T follicular helper cell (primary cell): ENCODE measurements around the gene OR52L1.
"Not testable (repeated sequence)": the region's sequence is repeated elsewhere in the genome, so short reads cannot be mapped to it uniquely, and the experiment has no call there.

Experiments
- DNase-seq: peaks from one replicate; pipeline ENCODE4 v3.0.0-alpha.2; 2020; ENCODE audit warnings: low read depth
- total RNA-seq, 2 experiments: gene quantifications; one replicate each; lab custom pipeline; 2026; lab: John Stamatoyannopoulos, UW

The OR52L1 gene
- total RNA-seq: 0 reads per million in 2 experiments

DNA sequence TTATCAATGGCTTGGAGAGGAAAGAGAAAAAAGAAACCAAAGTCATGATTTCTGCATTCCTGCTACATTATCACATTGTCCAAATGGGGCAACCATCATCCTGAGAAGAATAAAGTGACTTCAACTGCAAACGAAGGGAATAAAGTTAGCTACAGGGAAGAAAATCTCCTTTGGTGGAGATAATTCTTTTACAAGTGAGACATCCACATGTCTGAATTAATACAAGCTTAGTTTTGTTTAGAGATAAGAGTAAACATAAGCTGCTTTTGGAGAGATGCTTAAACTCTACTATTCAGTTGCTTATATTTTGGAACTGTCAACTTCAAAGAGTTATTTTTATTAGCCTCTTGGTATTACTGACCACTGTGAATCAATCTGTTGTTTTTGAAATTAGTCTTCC is at the start of gene OR52L1:
TSS of gene OR52L1 (minus strand) at position 101 of the 400 bp plus-strand sequence. CDS start at position 46, 55 bp downstream.
- no peak for DNase-seq

- DNase-seq: no peak
Observed at GRCh38 chr11:6030708-6031405, 44.1 kb upstream of the OR52L1 start, which contains the start of gene OR56A1. TSS of gene OR56A1 (minus strand) at chr11:6030758. CDS start at chr11:6027692, 3,066 bp downstream.

- DNase-seq: no peak
Observed at GRCh38 chr11:6027501-6027900, 40.7 kb upstream of the OR52L1 start.

- no peak for DNase-seq
Observed at GRCh38 chr11:6025056-6025455, 38.3 kb upstream of the OR52L1 start.

DNA sequence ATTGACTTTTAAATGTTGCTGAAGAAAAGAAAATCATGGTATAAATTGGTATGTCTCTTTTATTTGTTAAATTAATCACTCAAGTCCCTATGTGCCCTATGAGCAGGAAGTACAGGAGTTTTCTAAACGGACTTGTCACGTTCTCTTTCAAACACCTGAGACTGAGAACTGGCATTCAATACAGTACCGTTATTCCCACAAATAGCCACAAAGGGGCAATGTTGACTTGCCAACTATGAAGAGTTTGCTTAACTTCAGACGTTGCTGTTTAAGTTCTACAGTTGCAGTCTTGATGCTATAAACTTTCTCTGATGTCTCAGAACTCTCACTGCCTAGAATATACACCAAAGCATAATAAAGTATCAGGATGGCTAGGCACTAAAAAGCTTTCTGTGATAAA is 36.2 kb upstream of the OR52L1 start:
- no peak for DNase-seq

- DNase-seq: no peak
Observed at GRCh38 chr11:6013042-6013441, 26.3 kb upstream of the OR52L1 start.

DNA sequence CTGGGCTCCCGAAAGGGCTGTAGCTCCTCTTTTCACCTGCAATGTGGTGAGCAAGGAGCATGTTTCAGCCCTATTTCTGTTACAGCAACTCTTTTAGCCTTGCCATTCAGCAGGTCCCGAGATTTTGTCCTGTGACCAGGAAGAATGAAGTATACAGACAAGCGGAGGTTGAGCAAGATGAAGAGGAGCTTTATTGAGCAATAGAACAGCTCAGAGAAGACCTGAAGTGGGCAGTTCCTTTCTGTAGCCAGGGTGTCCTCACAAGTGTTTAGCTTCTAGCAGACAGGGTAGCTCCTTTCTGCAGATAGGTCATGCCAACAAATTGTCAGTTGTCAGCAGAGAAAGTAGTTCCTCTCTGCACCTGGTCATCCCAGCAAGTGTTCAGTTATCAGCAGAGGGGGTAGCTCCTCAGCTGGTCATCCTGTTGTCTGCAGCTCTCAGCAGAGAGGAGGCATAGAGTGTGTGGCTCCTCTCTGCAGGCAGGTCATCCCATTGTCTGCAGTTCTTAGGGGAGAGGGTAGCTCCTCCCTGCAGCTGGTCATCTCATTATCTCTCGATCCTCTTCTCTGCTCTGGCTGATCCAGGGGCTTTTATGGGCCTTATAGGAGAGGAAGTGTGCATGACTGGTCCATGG is 25.4 kb upstream of the OR52L1 start:
- DNase-seq: no peak

DNA sequence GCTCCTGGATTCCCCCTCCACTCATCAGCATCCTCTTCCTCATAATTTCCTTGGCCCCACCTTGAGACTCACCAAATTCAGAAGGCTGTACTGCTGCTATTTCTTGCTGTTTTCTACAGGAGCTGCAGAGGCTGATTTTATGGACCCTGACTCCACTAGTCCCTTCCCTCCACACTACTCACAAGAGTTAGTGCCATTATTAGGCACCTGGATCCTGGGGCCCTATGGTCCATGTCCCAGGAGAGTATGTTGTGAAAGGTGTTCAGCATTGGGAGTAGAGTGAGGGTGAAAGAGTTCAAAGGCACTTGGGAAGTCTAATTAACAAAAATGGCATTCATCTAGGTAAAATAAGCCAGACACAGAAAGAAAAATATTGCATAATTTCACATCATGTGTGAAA is 20.1 kb upstream of the OR52L1 start, which contains the start of gene OR56A4:
TSS of gene OR56A4 (minus strand) at position 101 of the 400 bp plus-strand sequence. CDS start 3,954 bp downstream, outside the sequence.
- no peak for DNase-seq

DNA sequence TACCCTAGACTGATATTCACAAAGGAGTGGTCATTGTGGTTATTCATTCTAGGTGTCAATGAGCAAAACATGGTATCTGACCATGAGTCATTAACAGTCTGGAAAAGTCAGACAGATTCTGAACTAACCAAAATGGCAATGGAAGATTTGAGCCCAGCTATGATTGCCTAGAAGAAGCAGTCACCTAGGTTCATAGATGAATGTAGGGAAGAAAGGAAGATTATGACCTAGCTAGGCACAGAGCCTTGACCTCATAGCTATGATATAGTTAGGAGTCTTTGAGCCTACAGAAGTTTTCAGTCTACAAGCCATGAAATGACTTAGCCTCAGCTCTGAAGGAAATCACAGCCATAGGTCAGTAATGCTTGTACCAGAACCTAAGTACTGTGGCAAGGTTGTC is 19.6 kb upstream of the OR52L1 start:
- no peak for DNase-seq

- DNase-seq: no peak
Observed at GRCh38 chr11:6002202-6002699, 15.5 kb upstream of the OR52L1 start.

DNA sequence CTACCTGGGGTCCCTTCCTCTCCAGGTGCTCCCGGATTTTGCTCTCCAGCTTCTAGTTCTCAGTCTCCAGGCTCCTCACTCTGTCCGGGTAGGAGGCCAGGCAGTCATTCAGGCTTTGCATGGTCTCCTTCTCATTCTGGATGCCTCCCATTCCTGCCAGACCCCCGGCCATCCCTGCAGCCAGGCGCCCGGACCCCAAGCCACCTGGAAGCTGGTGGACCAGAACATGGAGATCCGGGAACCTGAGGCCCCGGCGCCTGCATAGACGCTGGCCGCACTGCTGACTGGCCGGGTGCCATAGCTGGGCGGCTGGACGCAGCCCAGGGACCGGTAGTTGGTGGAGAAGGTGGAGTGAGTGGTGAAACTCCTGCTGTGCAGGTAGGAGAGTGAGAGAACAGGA is 8.0 kb upstream of the OR52L1 start:
- DNase-seq: no peak

- DNase-seq: no peak
Observed at GRCh38 chr11:5992604-5993251, 5.9 kb upstream of the OR52L1 start.

- no peak for DNase-seq
Observed at GRCh38 chr11:5992150-5992549, 5.4 kb upstream of the OR52L1 start.

DNA sequence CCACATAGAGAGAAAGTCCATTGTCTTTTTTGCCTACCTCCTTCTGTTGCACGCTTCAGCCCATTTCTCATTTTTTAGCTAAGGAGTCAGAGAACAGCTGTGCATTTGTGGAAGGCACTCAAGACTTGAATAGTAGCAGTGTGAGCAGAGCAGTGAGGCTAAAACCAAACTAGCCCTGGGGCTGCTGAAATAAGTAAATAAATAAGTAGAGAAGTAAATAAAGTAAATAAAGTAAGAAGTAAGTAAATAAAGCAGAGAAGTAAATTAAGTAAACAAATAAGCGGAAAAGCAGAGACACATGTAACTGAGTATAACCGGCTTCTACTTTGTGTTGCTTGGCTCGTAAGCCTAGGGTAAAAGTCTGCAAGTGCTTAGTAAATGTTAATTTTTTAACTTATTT is 2.4 kb upstream of the OR52L1 start:
- no peak for DNase-seq

- DNase-seq: no peak
Observed at GRCh38 chr11:5983443-5983842, 3.3 kb downstream of the OR52L1 start.

- no peak for DNase-seq
Observed at GRCh38 chr11:5973530-5973929, 13.3 kb downstream of the OR52L1 start.

GRCh38 chr11:5968394-5968793 is 18.4 kb downstream of the OR52L1 start, which contains the start of gene OR56A5:
TSS of gene OR56A5 (minus strand) at chr11:5968494. CDS start at chr11:5968494, 0 bp downstream.
- DNase-seq: no peak

DNA sequence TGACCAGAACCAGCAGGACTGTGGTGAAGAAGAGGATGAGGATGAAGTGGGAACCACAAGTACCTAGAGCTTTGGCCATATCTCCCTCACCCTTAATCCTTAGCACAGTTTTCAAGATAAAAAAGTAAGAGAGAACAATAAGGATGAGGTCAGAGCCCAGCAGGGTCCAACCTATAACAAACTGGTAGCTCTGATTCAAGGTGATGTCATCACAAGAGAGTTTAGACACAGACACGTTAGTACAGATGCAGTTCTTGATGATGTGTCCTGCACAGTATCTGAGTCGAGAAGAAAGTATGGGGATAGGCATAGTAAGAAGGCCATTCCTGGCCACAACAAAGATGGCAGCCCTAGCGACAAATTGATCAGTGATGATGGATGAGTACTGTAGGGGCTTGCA is 19.1 kb downstream of the OR52L1 start:
- no peak for DNase-seq

- DNase-seq: no peak
Observed at GRCh38 chr11:5966958-5967357, 19.8 kb downstream of the OR52L1 start.

DNA sequence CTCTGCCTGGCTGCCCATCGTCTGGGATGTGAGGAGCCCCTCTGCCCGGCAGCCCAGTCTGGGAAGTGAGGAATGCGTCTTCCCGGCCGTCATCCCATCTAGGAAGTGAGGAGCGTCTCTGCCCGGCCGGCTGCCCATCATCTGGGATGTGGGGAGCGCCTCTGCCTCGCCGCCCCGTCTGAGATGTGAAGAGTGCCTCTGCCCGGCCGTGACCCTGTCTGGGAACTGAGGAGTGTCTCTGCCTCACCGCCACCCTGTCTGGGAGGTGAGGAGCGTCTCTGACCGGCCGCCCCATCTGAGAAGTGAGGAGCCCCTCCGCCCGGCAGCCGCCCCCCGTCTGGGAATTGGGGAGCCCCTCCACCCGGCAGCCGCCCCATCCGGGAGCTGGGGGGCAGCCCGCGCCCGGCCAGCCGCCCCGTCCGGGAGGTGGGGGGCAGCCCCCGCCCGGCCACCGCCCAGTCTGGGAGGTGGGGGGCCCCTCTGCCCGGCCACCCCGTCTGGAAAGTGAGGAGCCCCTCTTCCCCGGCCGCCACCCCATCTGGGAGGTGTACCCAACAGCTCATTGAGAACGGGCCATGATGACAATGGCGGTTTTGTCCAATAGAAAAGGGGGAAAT is 26.0 kb downstream of the OR52L1 start:
- not testable (repeated sequence) for DNase-seq

DNA sequence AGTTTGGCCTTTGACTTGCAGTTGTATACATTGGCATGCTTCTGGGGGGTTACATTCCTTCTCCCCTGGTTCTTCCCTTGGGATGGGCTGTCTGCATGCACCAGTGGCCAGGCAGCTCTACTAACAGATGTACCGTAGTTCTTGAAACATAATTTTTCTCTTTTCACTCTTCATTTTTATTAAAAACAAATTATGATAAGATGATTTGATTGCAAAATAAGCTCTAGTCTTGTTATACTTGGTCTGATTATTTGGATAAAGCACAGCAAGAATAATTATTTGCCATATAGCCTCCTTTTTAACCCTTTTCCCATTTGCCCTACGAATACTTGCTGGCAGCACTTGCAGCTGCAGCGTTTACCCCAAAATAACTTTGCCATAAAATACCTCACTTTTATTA is 31.2 kb downstream of the OR52L1 start:
- no peak for DNase-seq

DNA sequence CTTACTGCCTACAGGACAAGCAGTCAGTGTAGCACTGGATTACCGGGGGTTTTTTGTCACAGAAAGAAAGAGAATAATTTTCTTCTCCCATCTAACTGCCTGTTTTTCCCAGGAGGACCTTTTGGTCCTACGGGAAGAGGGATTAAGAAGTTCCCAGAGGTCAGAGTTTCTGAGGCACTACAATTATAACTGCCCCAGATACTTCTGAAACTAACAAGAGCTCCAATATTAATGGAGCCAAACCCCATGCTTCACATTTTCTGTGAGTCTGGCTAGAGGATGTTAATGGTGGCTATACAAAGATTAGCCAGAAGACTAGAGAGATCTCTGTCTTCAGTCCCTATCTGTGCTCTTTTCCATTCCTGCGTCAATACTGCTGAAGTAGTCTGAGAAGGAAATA is 44.8 kb downstream of the OR52L1 start, which contains the start of gene OR56A3:
TSS of gene OR56A3 (plus strand) at position 301 of the 400 bp plus-strand sequence. CDS start 5,096 bp downstream, outside the sequence.
- no peak for DNase-seq
